Transverse colon (tissue), 4 donors: ENCODE measurements around the gene UBIAD1. TPM values are rescaled to one million over a fixed set of nuclear protein-coding genes. Genes with fewer than 3 reads are reported as not detected.

Experiments used
- DNase-seq: peaks from one replicate; pipeline ENCODE4 v3.0.0-alpha.2; 2019
- H3K27ac ChIP-seq, 4 donors: fragments of 200-600 bp; sonication (generic); 2 replicates each; pipeline ENCODE4 v1.5.1; 2016 to 2018; ENCODE audit warnings: inconsistent platforms in 4 of 4
- H3K27me3 ChIP-seq: fragments of 200-600 bp; sonication (generic); 2 replicates; pipeline ENCODE4 v1.5.1; 2017; ENCODE audit warnings: inconsistent platforms
- H3K36me3 ChIP-seq, 4 donors: fragments of 200-600 bp; sonication (generic); 2 replicates each; pipeline ENCODE4 v1.5.1; 2017 to 2019; ENCODE audit warnings: inconsistent platforms in 4 of 4
- H3K4me1 ChIP-seq, 4 donors: fragments of 200-600 bp; sonication (generic); 2 replicates each; pipeline ENCODE4 v1.5.1; 2017 to 2020; ENCODE audit warnings: inconsistent platforms in 4 of 4
- H3K4me3 ChIP-seq, 4 donors: fragments of 200-600 bp; sonication (generic); 1 replicate in 1 of 4; 2 replicates in 3 of 4; pipeline versions ENCODE4 v1.5.1 to v1.6.1; 2017 to 2019; ENCODE audit warnings: inconsistent platforms in 4 of 4
- H3K9me3 ChIP-seq, 2 donors: fragments of 200-600 bp; sonication (generic); 2 replicates each; pipeline ENCODE4 v1.5.1; 2017 to 2019; ENCODE audit warnings: inconsistent platforms in 2 of 2
- CTCF ChIP-seq, 5 experiments: fragments of 200-600 bp in 3 of 5; fragments of 450-650 bp in 2 of 5; sonication (generic) in 3 of 5; IDR thresholded peaks; 1 replicate in 2 of 5; 2 replicates in 3 of 5; pipeline ENCODE4 v1.5.1; 2016 to 2017; ENCODE audit warnings: antibody characterized with exemption in 5 of 5, inconsistent platforms in 3 of 5, mild to moderate bottlenecking in 2 of 5, moderate library complexity in 1 of 5
- EP300 ChIP-seq: sonication (generic); formaldehyde crosslinking; IDR thresholded peaks from one replicate; pipeline ENCODE4 v1.6.1; 2017; ENCODE audit warnings: antibody characterized with exemption, low read depth
- POLR2A ChIP-seq: fragments of 450-650 bp; IDR thresholded peaks from one replicate; pipeline ENCODE4 v1.6.1; 2016; ENCODE audit warnings: antibody characterized with exemption, mild to moderate bottlenecking, moderate library complexity
- POLR2AphosphoS5 ChIP-seq, 3 donors: sonication (generic); formaldehyde crosslinking; IDR thresholded peaks; one replicate each; pipeline ENCODE4 v1.6.1; 2016; ENCODE audit warnings: antibody characterized with exemption in 3 of 3
- WGBS, 2 donors: methylation state at CpG; one replicate each; pipeline ENCODE4 v1.1.5; 2018; ENCODE audit warnings: low coverage in 1 of 2; 5-methylcytosine and 5-hydroxymethylcytosine counted together
- in situ Hi-C, 4 donors: fragments of 200-750 bp; cut with MboI; loops; one replicate each; pipeline versions ENCODE4 v1.15.0 to v1.15.1; 2017; ENCODE audit warnings: low sequenced_read_pairs in 3 of 4, low pct_ligation_motif_present in 1 of 4, low pct_unique_long_range_greater_than_20kb in 1 of 4
- intact Hi-C: fragments of 100-400 bp; cut with DNase I; formaldehyde crosslinking; loops from one replicate; pipeline ENCODE4 v1.15.1; 2023; ENCODE audit warnings: low total_unique reads
- total RNA-seq, 4 donors: library from RNA; depleted of rRNA; stranded (reverse); fragments of >200 nt; gene quantifications; one replicate each; pipeline ENCODE4 v1.1.0, GENCODE V29; 2016

UBIAD1 gene
- total RNA-seq, 4 donors from 2014 or later, result 8.6 to 12.3 (median 10.8) TPM

DNA sequence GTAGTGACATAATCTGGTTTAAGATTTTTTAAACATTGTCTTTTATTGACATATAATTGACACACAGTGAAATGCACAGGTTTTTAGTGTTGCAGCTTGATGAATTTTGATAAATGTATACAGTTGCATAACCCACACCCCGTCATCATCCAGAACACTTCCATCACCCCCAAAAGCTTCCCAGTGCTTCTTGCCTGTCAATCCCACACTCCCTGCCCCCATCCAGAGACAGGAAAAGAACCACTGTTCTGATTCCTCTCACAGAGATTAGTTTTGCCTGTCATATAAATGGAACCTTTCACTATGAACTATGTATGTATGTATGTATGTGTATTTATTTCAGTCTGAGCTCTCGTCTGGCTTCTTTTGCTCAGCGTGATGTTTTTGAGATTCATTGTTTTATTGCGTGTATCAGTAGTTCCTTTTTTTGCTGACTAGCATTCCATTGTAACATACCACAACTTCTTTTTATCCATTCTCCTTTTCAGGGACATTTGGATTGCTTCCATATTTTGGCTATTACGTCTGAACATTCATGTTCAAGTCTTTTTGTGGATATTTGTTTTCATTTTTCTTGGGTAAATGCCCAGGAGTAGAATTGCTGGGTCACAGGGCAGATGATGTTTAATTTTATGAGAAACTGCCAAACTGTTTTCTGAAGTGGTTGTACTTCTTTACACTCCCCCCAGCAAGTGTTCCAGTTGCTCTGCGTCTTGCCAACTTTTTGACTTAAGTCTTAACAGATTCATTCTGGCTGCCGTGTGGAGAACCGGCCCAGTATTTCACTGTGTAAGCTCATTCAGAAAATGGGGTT lies 8.7 kb downstream of the UBIAD1 start:
- peaks cover 0 to 23% (median 2%) of the 10 kb centered on the region in 4 donors for H3K4me1 ChIP-seq
- DNase-seq, result no peak
- H3K27ac ChIP-seq, result peak overlapping the region in 3 of 4 donors; percentile 11 to 47 (median 41)
- no peaks in the 10 kb centered on the region for H3K9me3 ChIP-seq
- no peak overlapping the region for H3K4me3 ChIP-seq
- 50 to 58% methylated on average over 8 of the region's 8 CpGs for WGBS, 2 donors
- H3K36me3 ChIP-seq, result peaks cover 0 to 6% (median 1%) of the 10 kb centered on the region in 4 donors
- TF ChIP-seq POLR2AphosphoS5 (IDR thresholded peaks at IDR 0.05) (peak in 2 of 3 donors; percentile 16 to 18), EP300 (no peak)
- in situ Hi-C loops (no loop called here), intact Hi-C loops (no loop called here)
- no peaks in the 10 kb centered on the region for H3K27me3 ChIP-seq

DNA sequence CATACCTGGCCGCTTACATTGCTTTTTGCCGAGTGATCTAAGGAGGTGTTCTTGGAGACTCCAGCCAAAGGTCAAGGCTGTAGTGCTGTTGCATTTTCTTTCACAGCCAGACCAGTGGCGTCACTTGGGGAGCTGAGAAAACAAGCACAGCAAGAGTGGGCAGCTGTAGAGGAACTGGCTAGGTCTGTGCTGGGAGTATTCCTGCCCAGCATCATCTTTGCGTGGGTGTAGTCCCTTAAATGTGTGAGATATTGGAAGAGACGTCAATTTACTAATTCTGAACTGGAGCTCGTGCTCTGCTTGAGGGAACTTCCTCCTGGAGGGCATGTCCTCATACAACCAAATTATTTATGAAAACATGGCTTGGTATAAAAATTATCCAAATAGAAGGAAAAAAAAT lies 10.2 kb downstream of the UBIAD1 start:
- WGBS, 2 donors, result 96% methylated on average over 6 of the region's 6 CpGs; no CpG with 5 or more reads in 1 of the 2 donors
- in situ Hi-C loops, result no loop called here

DNA sequence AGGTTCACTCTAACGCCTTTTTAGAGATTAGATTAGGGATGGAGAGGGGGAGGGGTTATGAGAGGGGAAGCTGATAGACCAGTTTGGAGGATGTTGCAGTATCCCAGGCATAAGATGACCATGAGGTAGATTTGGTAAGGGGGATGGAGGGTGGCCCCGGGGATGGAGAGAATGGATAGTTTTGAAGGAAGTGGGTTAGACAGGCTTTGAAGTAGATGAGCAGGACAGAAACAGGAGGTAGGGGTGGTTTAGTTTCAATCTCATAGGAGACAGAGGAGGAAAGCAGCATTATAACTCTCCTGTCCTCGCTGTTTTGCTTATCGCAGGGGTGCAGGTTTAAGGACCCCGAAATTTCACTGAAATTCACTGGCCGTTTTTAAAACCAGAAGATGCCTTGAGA lies 11.8 kb downstream of the UBIAD1 start:
- in situ Hi-C loops (no loop called here), intact Hi-C loops (no loop called here)
- H3K4me1 ChIP-seq, result peaks cover 0 to 23% (median 2%) of the 10 kb centered on the region in 4 donors

More for the DNA sequence above, 10.2 kb downstream of the UBIAD1 start:
- Histone ChIP-seq H3K27ac (no peak overlapping the region), H3K4me1 (peaks cover 0 to 23% (median 2%) of the 10 kb centered on the region in 4 donors), H3K9me3 (no peaks in the 10 kb centered on the region), H3K4me3 (no peak overlapping the region), H3K36me3 (peaks cover 0 to 6% (median 1%) of the 10 kb centered on the region in 4 donors), H3K27me3 (no peaks in the 10 kb centered on the region)
- intact Hi-C loops, result no loop called here
- TF ChIP-seq POLR2A, result no peak
- no peak for TF ChIP-seq POLR2AphosphoS5 (IDR thresholded peaks at IDR 0.05)
- no peak for TF ChIP-seq EP300
- DNase-seq, result no peak

GRCh38 chr1:11285883-11286734 lies 13.1 kb downstream of the UBIAD1 start:
- no peaks in the 10 kb centered on the region for H3K9me3 ChIP-seq
- no peak for TF ChIP-seq POLR2A
- no peak for TF ChIP-seq POLR2AphosphoS5 (IDR thresholded peaks at IDR 0.05)
- TF ChIP-seq EP300, result no peak
- no peak for TF ChIP-seq CTCF (IDR thresholded peaks at IDR 0.05)
- in situ Hi-C loops, result no loop called here
- DNase-seq, result no peak
- H3K4me1 ChIP-seq, result peaks cover 0 to 15% (median 2%) of the 10 kb centered on the region in 4 donors
- H3K4me3 ChIP-seq, result no peak overlapping the region
- H3K27ac ChIP-seq, result no peak overlapping the region
- H3K36me3 ChIP-seq, result peaks cover 0 to 7% (median 1%) of the 10 kb centered on the region in 4 donors
- intact Hi-C loops, result no loop called here
- no peaks in the 10 kb centered on the region for H3K27me3 ChIP-seq
- 72 to 94% methylated on average over 2 to 7 of the region's 7 CpGs for WGBS, 2 donors

More for the DNA sequence above, 11.8 kb downstream of the UBIAD1 start:
- DNase-seq, result no peak
- no peak for TF ChIP-seq POLR2A
- TF ChIP-seq POLR2AphosphoS5 (IDR thresholded peaks at IDR 0.05), result no peak
- no peak for TF ChIP-seq EP300
- no peak for TF ChIP-seq CTCF (IDR thresholded peaks at IDR 0.05)
- Histone ChIP-seq H3K9me3 (no peaks in the 10 kb centered on the region), H3K27me3 (no peaks in the 10 kb centered on the region), H3K36me3 (peaks cover 0 to 5% (median 1%) of the 10 kb centered on the region in 4 donors), H3K4me3 (no peak overlapping the region), H3K27ac (no peak overlapping the region)
- 82 to 85% methylated on average over 5 to 6 of the region's 6 CpGs for WGBS, 2 donors
